BJ (cell line): ENCODE measurements around the gene ADRA2C. TPM values are rescaled to one million over a fixed set of nuclear protein-coding genes. Genes with fewer than 3 reads are reported as not detected.

ENCODE experiments used
- CTCF ChIA-PET: fragments of 350-600 bp; formaldehyde crosslinking; extraction: SDS; loops from one replicate; lab custom pipeline; 2021; ENCODE audit warnings: antibody characterized with exemption, inconsistent platforms; lab: Yijun Ruan, JAX
- POLR2A ChIA-PET: fragments of 300-600 bp; sonication (Branson Sonifier 250); formaldehyde crosslinking; extraction: SDS; loops from one replicate; lab custom pipeline; 2021; ENCODE audit warnings: antibody characterized with exemption; lab: Charles Lee
- DNase-seq: peaks from one replicate; pipeline ENCODE4 v3.0.0-alpha.2; 2011; ENCODE audit warnings: low read depth
- H3K27me3 ChIP-seq: 2 replicates; pipeline ENCODE4 v1.6.0; 2011; ENCODE audit warnings: low read length; ENCODE audit not compliant: control insufficient read depth, insufficient read depth
- H3K36me3 ChIP-seq: 2 replicates; pipeline ENCODE4 v1.5.1; 2011; ENCODE audit warnings: low read length; ENCODE audit not compliant: control insufficient read depth, insufficient read depth
- H3K4me3 ChIP-seq: 2 replicates; pipeline ENCODE4 v1.5.1; 2011; ENCODE audit warnings: low read depth, mild to moderate bottlenecking, control low read depth, low read length
- CTCF ChIP-seq: IDR thresholded peaks from 2 replicates; pipeline ENCODE4 v1.5.1; 2011; ENCODE audit warnings: low read depth, mild to moderate bottlenecking, control low read depth, inconsistent platforms, low read length, moderate library complexity; ENCODE audit not compliant: insufficient read depth
- polyA plus RNA-seq: library from polyadenylated mRNA; depleted of rRNA; stranded (reverse); fragments of >200 nt; gene quantifications from 2 replicates; pipeline ENCODE4 v1.2.3, GENCODE V29; 2011

The ADRA2C gene
- polyA plus RNA-seq, 1 experiment, result 0.20 TPM

- DNase-seq, result no peak
- no peak overlapping the region for H3K4me3 ChIP-seq
- no peaks in the 10 kb centered on the region for H3K36me3 ChIP-seq
- ChIA-PET POLR2A (no interaction called here), CTCF (interaction anchor here (1.3 kb wide), 1 partner anchor 11 kb away, joined by 4 read pairs; no protein-coding TSS in a partner anchor)
- TF ChIP-seq CTCF, result no peak
- H3K27me3 ChIP-seq, result peaks cover 2% of the 10 kb centered on the region
Observed at GRCh38 chr4:3759236-3759635, 6.9 kb upstream of the ADRA2C start.

- Histone ChIP-seq H3K27me3 (peaks cover 2% of the 10 kb centered on the region), H3K4me3 (no peak overlapping the region), H3K36me3 (no peaks in the 10 kb centered on the region)
- no peak for DNase-seq
- TF ChIP-seq CTCF, result no peak
- ChIA-PET CTCF (interaction anchor here (0.7 to 1.3 kb wide), 2 partner anchors 12 to 26 kb away, joined by 4 read pairs; no protein-coding TSS in a partner anchor), POLR2A (no interaction called here)
Observed at GRCh38 chr4:3760346-3760745, 5.8 kb upstream of the ADRA2C start.

- no peak for DNase-seq
- no peak for TF ChIP-seq CTCF
- Histone ChIP-seq H3K36me3 (no peaks in the 10 kb centered on the region), H3K27me3 (peaks cover 2% of the 10 kb centered on the region), H3K4me3 (no peak overlapping the region)
- ChIA-PET CTCF (interaction anchor here (0.7 to 1.8 kb wide), 2 partner anchors 13 to 25 kb away, joined by 4 to 5 read pairs; no protein-coding TSS in a partner anchor), POLR2A (no interaction called here)
Observed at GRCh38 chr4:3760841-3761240, 5.3 kb upstream of the ADRA2C start.

- TF ChIP-seq CTCF, result no peak
- ChIA-PET CTCF (interaction anchor here (1.8 kb wide), 1 partner anchor 15 kb away, joined by 5 read pairs; no protein-coding TSS in a partner anchor), POLR2A (no interaction called here)
Observed at GRCh38 chr4:3762264-3762663, 3.9 kb upstream of the ADRA2C start.

GRCh38 chr4:3762753-3763549, 3.2 kb upstream of the ADRA2C start:
- ChIA-PET POLR2A (no interaction called here), CTCF (no interaction called here)
- Histone ChIP-seq H3K4me3 (no peak overlapping the region), H3K36me3 (no peaks in the 10 kb centered on the region), H3K27me3 (peaks cover 11% of the 10 kb centered on the region)
- TF ChIP-seq CTCF, result no peak
- no peak for DNase-seq

More at GRCh38 chr4:3762264-3762663, 3.9 kb upstream of the ADRA2C start:
- Histone ChIP-seq H3K36me3 (no peaks in the 10 kb centered on the region), H3K4me3 (no peak overlapping the region), H3K27me3 (peaks cover 7% of the 10 kb centered on the region)
- no peak for DNase-seq
